ENCODE results near the gene COL5A1.

Gene COL5A1

DNA sequence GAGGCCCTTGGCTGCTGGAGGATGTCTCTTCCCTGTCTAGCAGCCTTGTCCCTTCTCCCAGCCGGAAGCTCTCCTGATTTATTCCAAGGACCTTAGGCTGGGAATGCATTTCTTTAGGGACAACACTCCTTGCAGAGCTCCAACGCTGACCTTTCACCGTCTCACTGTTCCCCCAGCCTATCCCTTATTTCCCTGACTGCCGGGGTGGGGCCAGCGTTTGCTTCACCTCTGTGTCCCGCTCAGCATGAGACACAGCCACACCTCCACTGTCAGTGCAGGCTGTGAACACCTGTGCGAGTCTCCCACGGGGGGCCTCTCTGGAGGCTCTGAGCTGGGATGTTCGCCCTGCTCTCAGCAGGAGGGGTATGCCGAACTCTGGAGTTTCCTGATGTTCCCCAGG lies 132.8 kb downstream of the COL5A1 start:
- no peak for DNase-seq

GRCh38 chr9:134775081-134775951 lies 133.7 kb downstream of the COL5A1 start:
- DNase-seq: no peak

DNA sequence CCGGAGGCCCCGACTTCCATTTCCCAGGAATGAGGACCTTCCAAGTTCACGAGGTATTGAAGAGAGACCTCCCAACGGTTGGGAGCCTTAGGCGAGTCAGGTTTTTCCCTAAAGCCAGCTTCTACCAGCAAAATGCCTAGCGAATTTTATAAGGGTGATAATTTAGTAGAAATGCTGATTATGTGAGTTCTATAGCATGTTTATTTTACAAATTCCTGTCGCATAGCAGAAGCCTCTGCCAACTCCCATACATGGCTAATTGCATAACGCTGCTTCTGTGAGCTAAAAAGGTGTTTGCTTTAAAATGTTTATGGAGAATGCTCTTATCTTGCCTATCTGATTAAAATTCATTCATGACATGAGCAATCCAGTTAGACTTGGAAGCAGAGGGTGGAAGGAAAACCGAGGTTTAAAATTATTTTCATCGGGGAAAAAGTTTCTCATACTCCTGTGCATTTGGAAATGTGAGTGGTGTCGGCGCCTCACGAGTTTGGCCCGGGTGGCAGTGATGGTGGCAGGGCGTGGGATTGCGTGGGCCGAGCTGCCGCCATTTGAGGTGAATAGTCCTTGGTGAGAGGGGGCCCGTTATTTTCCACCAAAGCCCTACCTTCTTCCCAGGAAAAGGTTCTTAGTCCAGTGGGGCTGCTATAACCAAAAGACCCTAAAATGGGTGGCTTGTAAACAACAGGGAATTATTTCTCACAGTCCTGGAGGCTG lies 134.6 kb downstream of the COL5A1 start:
- no peak for DNase-seq

- DNase-seq: no peak
Measured at GRCh38 chr9:134777153-134777552, 135.6 kb downstream of the COL5A1 start.

GRCh38 chr9:134778156-134778555 lies 136.6 kb downstream of the COL5A1 start:
- no peak for DNase-seq

- DNase-seq: peak; percentile 15
Measured at GRCh38 chr9:134778841-134779411, 137.3 kb downstream of the COL5A1 start.

- no peak for DNase-seq
Measured at GRCh38 chr9:134779640-134780039, 138.0 kb downstream of the COL5A1 start.

- no peak for DNase-seq
Measured at GRCh38 chr9:134781591-134782302, 140.1 kb downstream of the COL5A1 start.

DNA sequence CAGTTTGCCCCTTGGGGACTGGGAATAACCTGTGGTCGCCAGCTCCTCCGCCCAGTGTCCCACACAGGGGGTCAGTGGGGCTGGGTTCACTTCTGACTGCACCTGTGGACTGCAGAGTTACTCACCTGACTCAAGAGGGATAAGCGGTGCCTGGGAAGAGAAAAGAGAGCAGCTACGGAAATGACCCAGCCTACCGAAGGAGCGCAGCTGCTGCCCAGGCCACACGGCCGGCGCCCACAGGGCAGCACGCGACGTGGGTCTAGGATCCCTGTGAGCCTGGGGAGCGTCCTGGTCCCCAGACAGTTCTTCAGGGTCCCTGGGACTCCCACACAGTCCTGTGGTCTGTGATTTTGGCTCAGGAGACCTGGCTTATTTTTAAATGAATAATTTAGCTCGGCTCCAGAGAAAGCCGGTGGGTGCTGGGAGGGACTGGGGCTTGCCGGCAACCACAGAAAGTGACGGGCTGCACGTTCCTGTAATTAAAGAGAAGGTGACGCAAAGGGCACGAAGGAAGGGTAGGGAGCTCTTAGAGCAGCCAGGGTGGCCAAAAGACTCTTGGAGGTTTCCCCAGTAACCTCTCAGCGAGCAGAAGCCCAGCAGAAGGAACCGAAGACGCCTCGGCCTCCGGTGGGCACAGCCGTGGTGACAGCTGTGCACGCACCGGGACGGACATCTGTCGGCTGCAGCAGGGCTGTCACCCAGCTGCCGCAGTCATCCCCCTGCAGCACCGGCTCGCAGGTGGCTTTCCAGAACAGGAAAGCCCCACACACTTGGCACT lies 141.5 kb downstream of the COL5A1 start:
- DNase-seq: no peak

- no peak for DNase-seq
Measured at GRCh38 chr9:134783699-134784039, 142.1 kb downstream of the COL5A1 start.

DNA sequence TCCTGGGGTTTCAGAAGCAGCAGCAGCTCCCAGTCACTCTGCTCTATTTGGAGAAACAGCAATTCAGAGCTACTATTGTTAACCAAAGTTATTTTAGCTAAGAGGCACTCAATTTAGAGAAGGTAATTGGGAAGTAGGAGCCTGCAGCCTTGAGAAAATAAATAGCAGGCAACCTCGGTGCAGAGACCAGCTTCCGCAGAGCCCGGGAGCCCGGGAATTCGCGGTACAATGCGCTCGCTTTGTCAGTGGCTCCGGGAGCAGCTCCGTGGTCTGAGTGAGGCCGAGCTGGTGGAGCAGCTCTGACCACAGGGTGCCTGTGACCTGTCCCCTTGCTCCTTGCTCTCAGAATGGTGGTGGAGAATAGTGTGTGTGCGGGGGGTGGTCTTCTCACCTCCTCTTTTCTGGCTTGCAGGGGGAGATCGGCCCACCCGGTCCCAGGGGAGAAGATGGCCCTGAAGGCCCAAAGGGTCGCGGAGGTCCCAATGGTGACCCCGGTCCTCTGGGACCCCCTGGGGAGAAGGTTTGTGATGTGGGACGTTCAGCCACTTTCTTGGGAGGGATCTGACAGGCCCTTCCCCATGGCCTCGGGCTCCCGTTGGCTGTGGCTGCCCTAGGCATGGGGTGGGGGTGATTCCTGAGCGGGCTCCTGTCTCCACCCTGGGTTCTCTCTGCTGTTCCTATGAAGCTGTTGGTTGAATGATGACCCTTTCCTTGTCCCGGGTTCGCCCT lies 143.1 kb downstream of the COL5A1 start:
- DNase-seq: no peak

DNA sequence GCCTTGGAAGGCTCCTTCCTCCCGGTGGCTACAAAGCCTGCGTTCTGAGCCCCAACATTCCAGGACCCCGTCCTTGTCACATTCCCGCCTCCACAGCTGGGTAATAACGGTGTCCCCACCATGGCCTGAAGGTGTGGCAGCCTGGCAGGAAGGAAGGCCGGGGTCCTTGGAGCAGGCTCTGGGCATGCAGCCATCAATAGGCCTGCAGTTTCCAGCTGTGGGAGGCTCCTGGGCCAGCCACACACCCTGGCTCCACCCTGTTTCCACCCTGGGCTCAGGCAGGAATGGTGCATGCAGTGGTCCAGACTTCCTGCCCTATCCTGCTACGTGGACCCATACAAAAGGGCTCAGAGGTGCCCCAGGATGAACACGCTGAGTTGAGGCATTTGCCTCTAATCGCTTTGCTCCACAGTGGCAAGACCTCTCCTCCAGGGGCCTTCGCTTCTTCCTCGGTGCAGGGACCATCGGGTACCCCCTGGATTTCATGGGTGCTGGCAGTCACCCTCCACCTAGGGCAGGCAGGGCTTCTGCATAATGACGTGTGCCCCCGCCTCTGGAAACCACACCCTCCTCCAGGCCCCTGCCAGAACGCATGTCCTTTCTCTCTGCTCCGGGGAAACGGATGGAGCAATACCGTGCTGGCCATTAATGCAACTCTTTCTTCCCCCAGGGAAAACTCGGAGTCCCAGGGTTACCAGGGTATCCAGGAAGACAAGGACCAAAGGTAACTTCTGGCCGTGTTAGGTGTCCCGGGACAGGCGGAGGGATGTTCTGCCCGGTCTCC lies 143.9 kb downstream of the COL5A1 start:
- no peak for DNase-seq

DNA sequence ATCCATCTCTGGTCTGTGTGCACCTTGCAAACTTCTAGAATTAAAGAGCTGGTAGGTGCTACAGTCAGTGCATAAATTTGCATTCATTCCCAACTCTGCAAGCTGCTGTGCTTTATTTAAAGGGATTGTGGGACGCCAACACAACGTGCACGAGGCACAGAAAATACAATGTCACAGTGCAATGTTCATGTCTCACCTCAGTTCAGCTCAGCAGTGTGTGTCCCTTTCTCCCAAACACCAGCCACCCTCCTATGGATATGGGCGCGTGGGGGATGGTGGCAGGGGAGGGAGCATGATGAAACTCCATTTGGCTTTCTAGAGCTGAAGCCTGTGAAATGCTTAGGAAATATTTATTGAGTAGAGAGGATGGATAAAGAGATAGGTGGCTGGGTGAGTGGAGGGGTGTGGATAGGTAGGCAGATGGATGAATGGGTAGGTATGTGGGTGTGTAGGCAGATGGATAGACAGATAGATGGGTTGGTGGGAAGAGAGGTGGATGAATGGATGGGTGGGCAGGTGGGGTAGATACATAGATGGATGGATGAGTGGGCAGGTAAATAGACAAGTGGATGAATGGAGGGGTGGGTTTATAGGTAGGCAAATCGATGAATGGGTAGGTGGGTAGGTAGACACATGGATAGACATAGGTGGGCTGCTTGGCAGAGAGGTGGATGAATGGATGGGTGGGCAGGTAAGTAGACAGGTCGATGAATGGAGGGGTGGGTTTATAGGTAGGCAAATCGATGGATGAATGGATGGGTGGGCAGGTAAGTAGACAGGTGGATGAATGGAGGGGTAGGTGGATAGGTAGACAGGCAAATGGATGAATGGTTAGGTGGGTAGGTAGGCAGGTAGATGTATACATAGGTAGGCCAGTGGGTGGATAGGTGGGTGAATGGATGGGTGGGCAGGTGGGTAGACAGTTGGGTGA lies 146.3 kb downstream of the COL5A1 start:
- no peak for DNase-seq

- no peak for DNase-seq
Measured at GRCh38 chr9:134789168-134789567, 147.6 kb downstream of the COL5A1 start.

- no peak for DNase-seq
Measured at GRCh38 chr9:134791009-134791408, 149.4 kb downstream of the COL5A1 start.

DNA sequence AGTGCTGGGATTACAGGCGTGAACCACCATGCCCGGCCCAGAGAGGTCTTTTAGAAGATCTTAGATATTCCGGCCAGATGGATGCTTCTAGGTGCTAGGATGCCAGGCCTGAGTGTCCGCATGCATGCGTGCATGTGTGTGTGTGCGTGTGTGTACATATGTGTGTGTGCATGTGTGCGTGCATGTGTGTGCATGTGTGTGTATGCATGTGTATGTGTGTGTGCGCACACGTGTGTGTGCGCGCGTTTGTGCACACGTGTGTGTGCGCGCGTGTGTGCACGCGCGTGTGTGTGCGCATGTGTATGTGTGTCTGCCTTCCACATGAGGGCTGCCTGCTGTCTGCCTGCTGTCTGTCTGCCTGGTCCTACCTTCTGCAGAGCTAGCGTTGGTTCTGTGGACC lies 151.0 kb downstream of the COL5A1 start:
- no peak for DNase-seq

DNA sequence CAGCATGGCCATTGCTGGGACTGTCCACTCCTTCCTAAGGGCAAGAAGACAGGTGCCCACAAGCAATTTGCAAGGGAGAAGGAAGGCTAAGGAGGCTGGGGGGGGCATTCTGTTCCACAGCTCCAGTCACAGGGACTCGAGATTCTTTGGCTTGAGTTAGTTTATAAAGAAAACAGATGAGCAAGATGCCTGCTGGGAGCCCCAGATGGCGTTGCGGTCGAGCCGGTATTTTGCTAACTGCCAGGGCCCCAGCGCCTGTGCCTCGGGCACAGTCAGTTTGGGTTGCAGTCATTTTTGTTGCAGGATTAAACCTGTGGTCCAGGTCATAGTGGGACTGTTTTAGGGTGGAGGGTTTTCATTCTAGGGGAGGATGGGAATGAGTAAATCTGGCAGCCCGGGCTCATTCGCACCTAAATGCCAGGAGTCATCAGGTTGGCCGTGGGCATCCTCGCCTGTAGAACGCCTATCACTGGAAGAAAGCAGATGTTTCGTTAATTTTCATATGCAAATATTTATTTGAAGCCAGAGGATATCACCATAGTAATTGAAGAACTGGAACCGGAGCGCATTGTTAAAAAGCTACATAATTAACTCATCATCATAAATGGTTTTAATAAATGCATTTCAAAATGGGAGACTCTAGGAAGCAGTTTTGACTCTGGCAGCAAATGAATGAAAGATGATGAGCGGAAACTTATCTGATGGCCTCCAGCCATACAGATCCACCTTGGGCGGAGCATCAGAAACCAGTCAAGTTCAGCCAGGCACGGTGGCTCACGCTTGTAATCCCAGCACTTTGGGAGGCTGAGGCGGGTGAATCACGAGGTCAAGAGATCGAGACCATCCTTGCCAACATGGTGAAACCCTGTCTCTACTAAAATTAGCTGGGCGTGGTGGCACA lies 151.9 kb downstream of the COL5A1 start:
- DNase-seq: no peak

DNA sequence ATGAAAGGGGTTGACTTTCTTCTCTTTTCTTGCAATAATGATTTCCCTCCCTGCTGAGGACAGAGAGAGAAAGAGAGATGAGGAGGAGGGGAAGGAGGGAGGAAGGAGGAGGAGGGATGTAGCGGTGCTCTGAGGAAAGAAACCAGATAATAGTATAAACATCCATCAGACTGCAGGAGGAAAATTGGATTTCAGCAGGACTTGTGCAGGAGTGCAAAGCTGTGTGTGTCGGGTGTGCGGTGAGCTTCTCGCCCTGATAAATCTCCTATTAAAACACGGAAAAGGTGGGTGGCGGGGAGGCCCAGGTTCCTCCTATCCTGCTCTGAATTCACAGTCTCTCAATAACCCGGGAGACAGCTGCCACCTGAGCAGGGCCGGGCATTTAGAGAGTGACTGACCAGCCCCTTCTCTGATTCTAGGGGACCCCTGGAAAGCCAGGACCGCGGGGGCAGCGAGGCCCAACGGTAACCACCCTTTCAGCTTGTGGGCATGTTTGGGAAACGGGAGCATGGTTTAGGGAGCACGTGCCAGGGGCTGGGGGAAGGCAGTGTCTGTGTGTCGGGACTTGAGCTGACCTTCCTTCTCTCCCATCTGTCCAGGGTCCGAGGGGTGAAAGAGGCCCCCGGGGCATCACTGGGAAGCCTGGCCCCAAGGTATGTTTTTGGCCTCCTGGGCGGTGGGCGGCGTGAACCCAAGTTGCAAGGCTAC lies 153.2 kb downstream of the COL5A1 start:
- no peak for DNase-seq

Data from MV-4-11 (cell line).